Medulla oblongata (tissue), 1 donor: ENCODE data around the gene FNBP1L.
"Not testable (repeated sequence)": the region's sequence is repeated elsewhere in the genome, so short reads cannot be mapped to it uniquely, and the experiment has no call there.

ENCODE experiments used
- DNase-seq: peaks from one replicate; pipeline ENCODE4 v3.0.0-alpha.2; 2015; ENCODE audit errors: extremely low spot score

The FNBP1L gene

DNA sequence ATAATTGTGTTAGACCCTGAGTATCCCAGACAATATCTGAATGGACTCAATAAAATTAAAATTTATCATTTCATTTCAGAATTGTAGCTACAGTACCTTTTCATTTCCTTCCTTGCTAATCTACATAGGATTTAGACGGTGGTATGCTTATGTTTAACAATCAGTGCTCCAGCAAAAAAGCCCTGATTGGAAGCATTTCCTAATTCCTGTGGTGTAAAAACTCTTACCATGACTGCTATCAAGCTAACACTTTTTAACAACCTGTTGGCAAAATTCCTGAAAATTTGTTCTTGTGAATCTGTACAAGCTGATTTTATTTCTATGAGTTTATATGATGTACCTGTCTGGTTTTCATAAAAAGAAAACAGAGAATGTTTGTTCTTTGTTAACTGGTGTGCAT lies 5.2 kb upstream of the FNBP1L start:
- no peak for DNase-seq

- DNase-seq = peak; percentile 21
Measured at GRCh38 chr1:93443454-93443853, 4.5 kb upstream of the FNBP1L start.

- peak; percentile 44 for DNase-seq
Measured at GRCh38 chr1:93446837-93447451, 974 bp upstream of the FNBP1L start.

- DNase-seq = peak; percentile 53
Measured at GRCh38 chr1:93448292-93448982, 519 bp downstream of the FNBP1L start.

GRCh38 chr1:93448983-93449804 lies 1.3 kb downstream of the FNBP1L start:
- DNase-seq = peak; percentile 14

- DNase-seq = peak; percentile 21
Measured at GRCh38 chr1:93450321-93450720, 2.4 kb downstream of the FNBP1L start.

- no peak for DNase-seq
Measured at GRCh38 chr1:93453911-93454310, 6.0 kb downstream of the FNBP1L start.

- DNase-seq = no peak
Measured at GRCh38 chr1:93459126-93459525, 11.2 kb downstream of the FNBP1L start.

DNA sequence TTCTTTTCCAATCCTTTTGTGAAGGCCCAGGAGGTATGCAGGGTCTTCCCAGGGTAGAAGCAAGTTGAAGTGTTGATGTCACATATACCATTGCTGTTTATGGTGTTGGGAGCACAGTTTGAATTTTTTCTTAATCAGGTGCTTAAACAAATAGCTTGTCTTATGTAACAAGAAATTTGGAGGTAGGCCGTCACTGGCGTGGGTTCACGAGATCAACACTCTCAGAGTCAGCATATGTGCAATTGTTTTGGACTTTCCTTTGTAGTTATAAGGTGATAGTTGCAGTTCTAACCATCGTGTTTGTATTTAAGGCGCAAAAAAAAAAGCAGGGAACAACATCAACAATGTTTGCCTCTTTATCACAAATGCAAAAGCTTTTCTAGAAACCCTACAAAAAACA lies 13.3 kb downstream of the FNBP1L start:
- DNase-seq = no peak

GRCh38 chr1:93463960-93464359 lies 16.0 kb downstream of the FNBP1L start:
- DNase-seq = no peak

GRCh38 chr1:93465371-93466082 lies 17.6 kb downstream of the FNBP1L start:
- DNase-seq = not testable (repeated sequence)

DNA sequence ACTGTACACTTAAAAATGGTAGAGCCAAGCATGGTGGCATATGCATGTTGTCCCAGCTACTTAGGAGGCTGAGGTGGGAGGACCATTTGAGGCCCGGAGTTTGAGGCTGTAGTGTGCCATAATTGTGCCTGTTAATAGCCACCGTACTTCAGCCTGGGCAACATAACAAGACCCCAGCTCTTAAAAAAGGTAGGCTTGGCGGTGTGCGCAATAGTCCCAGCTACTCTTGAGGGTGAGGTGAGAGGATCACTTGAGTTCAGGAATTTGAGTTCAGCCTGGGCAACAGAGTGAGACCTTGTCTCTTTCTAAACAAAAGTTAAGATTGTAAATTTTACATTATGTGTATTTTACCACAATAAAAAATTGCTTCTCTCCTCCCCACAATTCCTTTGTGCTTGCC lies 19.7 kb downstream of the FNBP1L start:
- no peak for DNase-seq

DNA sequence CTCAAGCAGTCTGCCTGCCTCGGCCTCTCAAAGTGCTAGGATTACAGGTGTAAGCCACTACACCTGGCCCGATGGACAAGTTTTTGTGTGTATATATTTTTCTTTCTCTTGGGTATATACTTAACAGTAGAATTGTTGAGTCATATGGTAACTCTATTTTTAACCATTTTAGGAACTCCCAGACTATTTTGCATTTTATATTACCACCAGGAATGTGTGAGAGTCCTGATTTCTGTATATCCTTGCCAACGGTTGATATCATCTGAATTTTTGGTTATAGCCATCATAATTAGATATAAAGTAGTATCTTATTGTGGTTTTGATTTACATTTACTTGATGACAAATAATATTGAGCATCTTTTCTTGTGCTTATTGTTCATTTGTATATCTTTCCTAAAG lies 20.7 kb downstream of the FNBP1L start:
- no peak for DNase-seq

- DNase-seq = not testable (repeated sequence)
Measured at GRCh38 chr1:93469223-93469622, 21.3 kb downstream of the FNBP1L start.

DNA sequence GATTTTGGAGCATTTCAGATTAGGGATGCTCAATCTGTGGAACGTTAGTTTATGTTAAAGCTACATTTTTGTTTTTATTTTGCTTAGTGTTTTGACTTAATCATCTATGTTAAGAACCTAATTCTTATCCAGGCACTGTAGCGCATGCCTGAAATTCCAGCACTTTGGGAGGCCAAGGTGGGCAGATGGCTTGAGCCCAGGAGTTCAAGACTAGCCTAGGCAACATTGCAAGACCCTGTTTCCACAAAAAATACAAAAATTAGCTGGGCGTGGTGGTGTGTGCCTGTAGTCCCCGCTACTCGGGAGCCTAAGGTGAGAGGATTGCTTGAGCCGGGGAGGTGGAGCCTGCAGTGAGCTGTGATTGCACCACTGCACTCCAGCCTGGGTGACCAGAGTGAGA lies 23.4 kb downstream of the FNBP1L start:
- DNase-seq = no peak

GRCh38 chr1:93471911-93472310 lies 24.0 kb downstream of the FNBP1L start:
- DNase-seq = no peak

- DNase-seq = no peak
Measured at GRCh38 chr1:93474321-93474720, 26.4 kb downstream of the FNBP1L start.

- DNase-seq = no peak
Measured at GRCh38 chr1:93475681-93476080, 27.8 kb downstream of the FNBP1L start.

DNA sequence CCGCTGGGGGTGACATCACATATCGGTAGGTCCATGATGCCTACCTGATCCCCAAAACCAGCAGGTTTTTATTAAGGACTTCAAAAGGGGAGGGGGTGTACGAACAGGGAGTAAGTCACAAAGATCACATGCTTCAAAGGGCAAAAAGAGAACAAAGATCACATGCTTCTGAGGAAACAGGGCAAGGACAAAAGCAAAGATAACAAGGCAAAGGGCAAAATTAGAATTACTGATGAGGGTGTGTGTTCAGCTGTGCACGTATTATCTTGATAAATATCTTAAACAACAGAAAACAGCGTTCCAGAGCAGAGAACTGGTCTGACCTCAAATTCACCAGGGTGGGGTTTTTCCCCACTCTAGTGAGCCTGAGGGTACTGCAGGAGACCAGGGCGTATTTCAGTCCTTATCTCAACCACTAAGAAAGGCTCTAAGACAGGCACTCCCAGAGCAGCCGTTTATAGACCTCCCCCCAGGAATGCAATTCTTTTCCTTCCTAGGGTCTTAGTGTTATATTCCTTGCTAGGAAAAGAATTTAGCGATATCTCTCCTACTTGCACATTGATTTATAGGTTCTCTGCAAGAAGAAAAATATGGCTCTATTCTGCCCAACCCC lies 31.3 kb downstream of the FNBP1L start:
- not testable (repeated sequence) for DNase-seq

GRCh38 chr1:93481899-93482298 lies 34.0 kb downstream of the FNBP1L start:
- not testable (repeated sequence) for DNase-seq

GRCh38 chr1:93483200-93483599 lies 35.3 kb downstream of the FNBP1L start:
- no peak for DNase-seq

DNA sequence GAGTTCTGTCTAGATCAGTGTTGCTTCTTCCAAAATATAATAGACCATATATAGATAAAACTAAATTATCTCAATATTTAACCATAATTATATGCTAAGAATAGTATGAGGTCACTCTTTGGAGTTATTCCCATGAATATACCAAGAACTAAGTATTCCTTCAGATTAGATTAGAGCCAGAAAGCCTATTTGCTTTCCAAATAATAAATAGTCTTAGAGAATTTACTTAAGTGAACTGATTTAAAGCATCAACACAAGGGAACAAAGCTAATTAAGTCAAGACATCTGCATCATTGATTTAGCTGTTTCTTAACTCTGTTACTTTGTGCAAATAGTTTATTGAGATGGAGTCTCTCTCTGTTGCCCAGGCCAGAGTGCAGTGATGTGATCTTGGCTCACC lies 35.7 kb downstream of the FNBP1L start:
- DNase-seq = no peak
